Thymus (tissue), 11 donors: ENCODE results near the gene PLCL1. TPM values are rescaled to one million over a fixed set of nuclear protein-coding genes. Genes with fewer than 3 reads are reported as not detected.

Experiments used
- DNase-seq, 9 donors: peaks; one replicate each; pipeline ENCODE4 v3.0.0-alpha.2; 2013; ENCODE audit warnings: low spot score in 9 of 9, low read depth in 6 of 9, missing footprints in 1 of 9
- H3K27ac ChIP-seq, 2 donors: one replicate each; pipeline ENCODE4 v1.5.1; 2013; ENCODE audit warnings: control low read depth in 1 of 2, low read depth in 1 of 2, low read length in 1 of 2, mild to moderate bottlenecking in 1 of 2, moderate library complexity in 1 of 2
- H3K27me3 ChIP-seq, 2 donors: one replicate each; pipeline ENCODE4 v1.5.1; 2013; ENCODE audit warnings: low read length in 1 of 2; ENCODE audit not compliant: control insufficient read depth in 2 of 2, insufficient read depth in 1 of 2
- H3K36me3 ChIP-seq, 2 donors: one replicate each; pipeline ENCODE4 v1.5.1; 2013; ENCODE audit warnings: low read length in 1 of 2, mild to moderate bottlenecking in 1 of 2, moderate library complexity in 1 of 2; ENCODE audit not compliant: control insufficient read depth in 2 of 2, insufficient read depth in 2 of 2
- H3K4me1 ChIP-seq, 2 donors: one replicate each; pipeline ENCODE4 v1.5.1; 2013; ENCODE audit warnings: low read length in 2 of 2; ENCODE audit not compliant: control insufficient read depth in 2 of 2, insufficient read depth in 2 of 2
- H3K4me3 ChIP-seq, 2 donors: one replicate each; pipeline ENCODE4 v1.5.1; 2013; ENCODE audit warnings: low read length in 2 of 2, control low read depth in 1 of 2, mild to moderate bottlenecking in 1 of 2
- H3K9me3 ChIP-seq, 2 donors: one replicate each; pipeline ENCODE4 v1.5.1; 2013; ENCODE audit warnings: low read length in 1 of 2, mild to moderate bottlenecking in 1 of 2; ENCODE audit not compliant: control insufficient read depth in 2 of 2, insufficient read depth in 1 of 2
- WGBS: extraction: QIAGEN DNeasy Blood & Tissue Kit; methylation state at CpG from one replicate; pipeline ENCODE4 v1.1.7; 2013; 5-methylcytosine and 5-hydroxymethylcytosine counted together
- polyA plus RNA-seq: library from polyadenylated mRNA; stranded (reverse); fragments of 200-250 nt; gene quantifications from one replicate; pipeline ENCODE4 v1.2.3, GENCODE V29; 2013
- total RNA-seq: library from RNA; stranded (reverse); fragments of 120-200 nt; gene quantifications from one replicate; pipeline ENCODE4 v1.2.4, GENCODE V29; 2013
- donor health status: healthy.

The PLCL1 gene
- total and polyA plus RNA-seq, 2 donors, result 7.8 to 16.5 TPM

DNA sequence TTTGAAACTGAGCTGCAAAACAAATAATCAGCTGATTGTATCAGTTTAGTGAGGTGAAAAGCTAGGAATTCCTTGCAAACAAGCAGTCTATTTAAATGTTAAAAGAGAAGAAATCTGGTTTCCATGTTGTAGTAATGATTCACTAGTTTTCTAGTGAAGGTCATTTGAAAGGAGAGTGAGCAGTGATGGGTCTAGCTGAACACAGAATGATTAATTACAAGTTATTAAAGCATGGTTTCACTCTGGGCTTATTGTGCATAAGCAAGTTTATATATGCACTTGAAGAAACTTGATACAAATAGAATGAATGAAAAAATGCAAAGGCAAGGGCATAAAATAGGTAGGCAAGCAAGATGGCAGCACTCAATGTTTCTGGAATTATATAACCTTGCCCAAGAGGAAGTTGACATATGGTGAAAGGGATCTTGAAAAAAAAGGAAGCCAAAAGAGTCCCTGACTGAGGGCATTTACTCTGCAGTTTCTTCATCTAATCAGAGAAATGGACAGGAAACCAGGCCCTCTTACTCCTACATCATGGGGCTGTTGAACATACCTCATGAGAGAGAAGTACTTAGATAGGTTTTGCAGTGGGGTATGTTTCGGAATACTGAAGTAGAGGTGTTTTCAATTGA lies 53.2 kb downstream of the PLCL1 start:
- Histone ChIP-seq H3K27me3 (no peaks in the 10 kb centered on the region), H3K27ac (no peak overlapping the region)
- WGBS, result 94% methylated on average over 1 of the region's 1 CpG

GRCh38 chr2:197858607-197859140 lies 54.3 kb downstream of the PLCL1 start:
- WGBS, result 68% methylated on average over 3 of the region's 3 CpGs
- H3K27me3 ChIP-seq, result no peaks in the 10 kb centered on the region
- H3K27ac ChIP-seq, result no peak overlapping the region
- H3K4me3 ChIP-seq, result no peak overlapping the region
- H3K36me3 ChIP-seq, result peaks cover 0 to 6% of the 10 kb centered on the region in 2 donors
- no peak for DNase-seq
- peaks cover 17 to 18% of the 10 kb centered on the region in 2 donors for H3K4me1 ChIP-seq
- peaks cover 0 to 7% of the 10 kb centered on the region in 2 donors for H3K9me3 ChIP-seq

More for the DNA sequence above, 53.2 kb downstream of the PLCL1 start:
- peaks cover 0 to 7% of the 10 kb centered on the region in 2 donors for H3K9me3 ChIP-seq
- no peak overlapping the region for H3K4me3 ChIP-seq
- no peak for DNase-seq
- H3K4me1 ChIP-seq, result peaks cover 24 to 25% of the 10 kb centered on the region in 2 donors
- H3K36me3 ChIP-seq, result peaks cover 0 to 6% of the 10 kb centered on the region in 2 donors

GRCh38 chr2:197862246-197862955 lies 58.0 kb downstream of the PLCL1 start:
- Histone ChIP-seq H3K36me3 (peaks cover 0 to 13% of the 10 kb centered on the region in 2 donors), H3K4me3 (no peak overlapping the region), H3K4me1 (peaks cover 4 to 10% of the 10 kb centered on the region in 2 donors), H3K27ac (no peak overlapping the region), H3K9me3 (peaks cover 0 to 7% of the 10 kb centered on the region in 2 donors), H3K27me3 (no peaks in the 10 kb centered on the region)
- DNase-seq, result no peak
- 93% methylated on average over 1 of the region's 1 CpG for WGBS

GRCh38 chr2:197863744-197864143 lies 59.4 kb downstream of the PLCL1 start:
- H3K36me3 ChIP-seq, result peaks cover 0 to 8% of the 10 kb centered on the region in 2 donors
- DNase-seq, result no peak
- no peak overlapping the region for H3K27ac ChIP-seq
- H3K27me3 ChIP-seq, result no peaks in the 10 kb centered on the region
- no peak overlapping the region for H3K4me3 ChIP-seq
- 96% methylated on average over 1 of the region's 1 CpG for WGBS
- peaks cover 0 to 1% of the 10 kb centered on the region in 2 donors for H3K9me3 ChIP-seq
- peaks cover 9 to 19% of the 10 kb centered on the region in 2 donors for H3K4me1 ChIP-seq

DNA sequence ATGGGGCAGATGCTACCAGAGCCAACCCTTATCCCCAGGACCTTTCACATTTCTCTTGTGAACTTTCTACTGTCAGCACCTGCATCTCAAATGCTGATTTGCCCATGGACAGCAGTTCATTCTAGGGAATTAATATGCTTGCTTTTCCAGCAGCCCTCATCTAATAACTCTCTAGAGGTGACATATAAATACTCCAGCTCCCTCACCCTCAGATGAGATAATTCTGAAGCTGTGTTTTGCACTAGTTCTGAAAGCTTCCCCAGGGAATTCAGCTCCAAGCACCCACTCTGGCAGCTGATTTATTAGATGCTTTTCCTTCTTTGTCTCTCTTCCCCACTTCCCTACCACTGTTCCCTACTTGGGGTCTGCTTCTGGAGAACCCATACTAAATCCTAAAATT lies 62.1 kb downstream of the PLCL1 start:
- peaks cover 30 to 43% of the 10 kb centered on the region in 2 donors for H3K4me1 ChIP-seq
- peaks cover 0 to 7% of the 10 kb centered on the region in 2 donors for H3K36me3 ChIP-seq
- H3K27me3 ChIP-seq, result no peaks in the 10 kb centered on the region
- no peaks in the 10 kb centered on the region for H3K9me3 ChIP-seq
- H3K4me3 ChIP-seq, result no peak overlapping the region
- H3K27ac ChIP-seq, result no peak overlapping the region
- DNase-seq, result no peak

DNA sequence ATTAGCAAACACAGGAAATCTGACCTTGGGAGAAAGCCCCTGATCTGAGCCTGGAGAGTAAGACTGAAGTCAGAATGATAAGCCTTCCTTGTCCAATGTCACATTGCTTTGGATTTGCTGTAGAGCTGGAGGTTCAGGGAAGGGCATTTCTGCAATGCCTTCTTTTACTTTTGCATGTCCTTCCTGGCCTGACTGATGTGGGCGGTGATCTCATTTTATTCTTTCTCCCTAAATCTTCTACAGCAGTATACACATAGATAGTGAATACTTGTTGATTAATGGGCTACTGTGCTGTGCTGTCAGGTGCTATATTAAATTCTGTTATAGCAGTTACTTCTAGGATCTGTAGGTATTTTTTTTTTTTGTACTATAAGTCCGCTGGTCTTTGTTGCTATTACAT lies 62.6 kb downstream of the PLCL1 start:
- WGBS, result 99% methylated on average over 2 of the region's 2 CpGs
- no peak for DNase-seq
- H3K27ac ChIP-seq, result no peak overlapping the region
- peaks cover 35 to 49% of the 10 kb centered on the region in 2 donors for H3K4me1 ChIP-seq
- no peaks in the 10 kb centered on the region for H3K27me3 ChIP-seq
- no peaks in the 10 kb centered on the region for H3K9me3 ChIP-seq
- no peak overlapping the region for H3K4me3 ChIP-seq
- H3K36me3 ChIP-seq, result peaks cover 0 to 7% of the 10 kb centered on the region in 2 donors

DNA sequence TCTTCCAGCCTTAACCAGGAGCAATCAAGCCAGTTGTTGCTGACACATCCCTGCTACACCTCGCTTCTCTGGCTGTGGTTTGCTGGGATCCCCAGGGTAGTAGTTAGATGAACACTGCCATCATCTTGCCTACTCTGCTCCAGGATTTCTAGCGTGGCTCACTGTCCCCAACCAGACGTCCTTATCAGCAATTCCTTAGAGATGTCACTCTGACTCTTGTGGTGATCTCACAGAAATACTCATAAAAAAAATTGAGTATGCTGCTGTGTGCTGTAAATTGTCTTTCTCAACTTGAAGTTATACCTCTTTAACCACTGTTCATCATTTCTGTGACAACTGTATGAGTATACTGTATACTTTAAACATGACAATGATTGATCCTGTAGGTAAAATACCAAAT lies 63.2 kb downstream of the PLCL1 start:
- Histone ChIP-seq H3K4me1 (peaks cover 36 to 53% of the 10 kb centered on the region in 2 donors), H3K4me3 (no peak overlapping the region), H3K9me3 (no peaks in the 10 kb centered on the region), H3K27me3 (no peaks in the 10 kb centered on the region), H3K36me3 (peaks cover 0 to 7% of the 10 kb centered on the region in 2 donors), H3K27ac (no peak overlapping the region)
- WGBS, result 88% methylated on average over 3 of the region's 3 CpGs
- no peak for DNase-seq

- Histone ChIP-seq H3K9me3 (no peaks in the 10 kb centered on the region), H3K27me3 (no peaks in the 10 kb centered on the region), H3K4me3 (no peak overlapping the region), H3K27ac (no peak overlapping the region), H3K4me1 (peaks cover 36 to 55% of the 10 kb centered on the region in 2 donors), H3K36me3 (peaks cover 0 to 7% of the 10 kb centered on the region in 2 donors)
- 70% methylated on average over 3 of the region's 3 CpGs for WGBS
- no peak for DNase-seq
Measured at GRCh38 chr2:197868206-197868605, 63.8 kb downstream of the PLCL1 start.

DNA sequence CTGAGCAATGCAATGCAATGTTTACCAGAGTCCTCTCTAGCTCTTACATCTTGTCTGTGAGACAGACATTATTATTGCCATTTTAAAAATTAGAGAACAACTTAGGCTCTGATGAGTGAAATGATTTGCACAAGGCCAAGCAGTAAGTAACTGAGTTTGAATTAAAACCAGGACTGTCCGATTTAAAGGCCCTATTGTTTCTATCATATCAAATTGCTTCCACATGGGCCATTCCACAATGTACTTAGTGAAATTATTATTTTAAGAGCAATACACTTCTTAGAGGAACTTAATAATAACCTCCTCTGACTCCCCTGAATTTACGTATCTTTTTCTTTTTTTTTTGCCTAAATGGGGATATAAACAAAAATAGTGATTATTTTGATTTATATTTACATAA lies 64.6 kb downstream of the PLCL1 start:
- H3K27me3 ChIP-seq, result no peaks in the 10 kb centered on the region
- DNase-seq, result no peak
- no peaks in the 10 kb centered on the region for H3K9me3 ChIP-seq
- WGBS, result 93% methylated on average over 2 of the region's 2 CpGs
- H3K36me3 ChIP-seq, result peaks cover 0 to 7% of the 10 kb centered on the region in 2 donors
- peak overlapping the region in 1 of 2 donors; percentile 84 for H3K27ac ChIP-seq
- H3K4me1 ChIP-seq, result peaks cover 36 to 60% of the 10 kb centered on the region in 2 donors
- H3K4me3 ChIP-seq, result no peak overlapping the region
